ENCODE results near the gene IQGAP3. TPM values are rescaled to one million over a fixed set of nuclear protein-coding genes. Genes with fewer than 3 reads are reported as not detected.
"Not testable (repeated sequence)": the region's sequence is repeated elsewhere in the genome, so short reads cannot be mapped to it uniquely, and the experiment has no call there.

IQGAP3 gene
- total and polyA plus RNA-seq, 2 experiments from 2014 or later: 11.9 to 31.8 TPM

DNA sequence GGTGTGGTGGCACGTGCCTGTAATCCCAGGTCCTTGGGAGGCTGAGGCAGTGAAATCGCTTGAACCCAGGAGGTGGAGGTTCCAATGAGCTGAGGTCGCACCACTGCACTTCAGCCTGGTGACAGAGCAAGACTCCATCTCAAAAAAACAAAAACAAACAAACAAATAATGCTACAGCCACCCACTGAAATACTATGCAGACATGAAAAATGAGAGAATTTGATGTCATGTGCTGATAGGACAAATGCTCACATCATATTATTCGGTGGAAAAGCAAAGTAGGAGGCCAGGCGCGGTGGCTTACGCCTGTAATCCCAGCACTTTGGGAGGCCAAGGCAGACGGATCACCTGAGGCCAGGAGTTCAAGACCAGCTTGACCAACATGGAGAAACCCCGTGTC lies 37.7 kb upstream of the IQGAP3 start:
- not testable (repeated sequence) for H2AFZ ChIP-seq; H3K27ac Mint-ChIP-seq; H3K27ac ChIP-seq (ENCODE audit: low read depth); H4K20me1 ChIP-seq (replicated peaks; ENCODE audit: insufficient read depth); H3K4me3 ChIP-seq; H3K36me3 Mint-ChIP-seq (ENCODE audit: low read depth); H3F3A ChIP-seq (replicated peaks; ENCODE audit: low read depth); H3K79me2 ChIP-seq (replicated peaks; ENCODE audit: insufficient read depth); ATAC-seq; H3K4me3 Mint-ChIP-seq; DNase-seq (ENCODE audit: low spot score); H3K9me2 ChIP-seq (ENCODE audit: insufficient read depth); H3K27me3 Mint-ChIP-seq (ENCODE audit: insufficient read depth, low read depth, poor library complexity); H3K9me3 Mint-ChIP-seq; H3K4me1 ChIP-seq (ENCODE audit: insufficient read depth); H3K27me3 ChIP-seq (ENCODE audit: insufficient read depth); H3K4me2 ChIP-seq; H3K36me3 ChIP-seq (ENCODE audit: insufficient read depth)
- H3K4me1 Mint-ChIP-seq: peaks cover 14% of the 10 kb centered on the region

DNA sequence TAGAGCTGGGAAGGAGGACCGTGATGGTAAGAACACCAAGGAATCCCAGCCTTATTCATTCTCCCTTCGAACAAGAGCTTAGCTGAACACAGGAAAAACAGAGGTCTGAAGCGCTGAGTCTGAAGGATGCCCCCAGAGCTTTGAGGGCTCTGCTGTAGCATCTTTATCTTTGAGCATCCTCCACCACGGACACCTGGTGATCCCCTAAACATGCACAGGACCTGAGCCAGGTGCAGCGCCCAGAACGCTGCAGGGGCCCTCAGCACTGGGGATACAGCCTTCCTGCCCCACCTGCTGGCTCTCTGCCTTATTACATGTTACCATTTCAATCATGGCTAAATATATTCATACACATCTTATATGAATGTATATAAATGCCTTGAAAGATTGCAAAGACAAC lies 36.6 kb upstream of the IQGAP3 start:
- Histone ChIP-seq H3K27me3 (ENCODE audit: insufficient read depth) (no peaks in the 10 kb centered on the region), H3K4me1 (ENCODE audit: insufficient read depth) (no peaks in the 10 kb centered on the region), H3K36me3 (ENCODE audit: insufficient read depth) (no peaks in the 10 kb centered on the region), H3K9me2 (ENCODE audit: insufficient read depth) (no peaks in the 10 kb centered on the region), H3K27ac (ENCODE audit: low read depth) (no peak overlapping the region), H4K20me1 (replicated peaks; ENCODE audit: insufficient read depth) (no peaks in the 10 kb centered on the region), H3K4me3 (no peak overlapping the region), H2AFZ (no peak overlapping the region), H3K79me2 (replicated peaks; ENCODE audit: insufficient read depth) (no peaks in the 10 kb centered on the region), H3K4me2 (no peak overlapping the region), H3F3A (replicated peaks; ENCODE audit: low read depth) (no peaks in the 10 kb centered on the region; the same call in none of the 2 replicates)
- H3K27me3 Mint-ChIP-seq (ENCODE audit: insufficient read depth, low read depth, poor library complexity): no peaks in the 10 kb centered on the region
- H3K27ac Mint-ChIP-seq: no peak overlapping the region
- peaks cover 14% of the 10 kb centered on the region for H3K4me1 Mint-ChIP-seq
- DNase-seq (ENCODE audit: low spot score): peak; percentile 78
- peak; percentile 90 for ATAC-seq
- no peak for TF ChIP-seq ZNF114 (CRISPR knock-in tag; IDR thresholded peaks at IDR 0.05)
- TF ChIP-seq, protein P1, sequence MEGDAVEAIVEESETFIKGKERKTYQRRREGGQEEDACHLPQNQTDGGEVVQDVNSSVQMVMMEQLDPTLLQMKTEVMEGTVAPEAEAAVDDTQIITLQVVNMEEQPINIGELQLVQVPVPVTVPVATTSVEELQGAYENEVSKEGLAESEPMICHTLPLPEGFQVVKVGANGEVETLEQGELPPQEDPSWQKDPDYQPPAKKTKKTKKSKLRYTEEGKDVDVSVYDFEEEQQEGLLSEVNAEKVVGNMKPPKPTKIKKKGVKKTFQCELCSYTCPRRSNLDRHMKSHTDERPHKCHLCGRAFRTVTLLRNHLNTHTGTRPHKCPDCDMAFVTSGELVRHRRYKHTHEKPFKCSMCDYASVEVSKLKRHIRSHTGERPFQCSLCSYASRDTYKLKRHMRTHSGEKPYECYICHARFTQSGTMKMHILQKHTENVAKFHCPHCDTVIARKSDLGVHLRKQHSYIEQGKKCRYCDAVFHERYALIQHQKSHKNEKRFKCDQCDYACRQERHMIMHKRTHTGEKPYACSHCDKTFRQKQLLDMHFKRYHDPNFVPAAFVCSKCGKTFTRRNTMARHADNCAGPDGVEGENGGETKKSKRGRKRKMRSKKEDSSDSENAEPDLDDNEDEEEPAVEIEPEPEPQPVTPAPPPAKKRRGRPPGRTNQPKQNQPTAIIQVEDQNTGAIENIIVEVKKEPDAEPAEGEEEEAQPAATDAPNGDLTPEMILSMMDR (conservative IDR thresholded peaks at IDR 0.05; ENCODE audit: low read depth in 2 of 2): peak; percentile 70 to 78
- no peaks in the 10 kb centered on the region for H3K9me3 Mint-ChIP-seq
- no peak overlapping the region for H3K4me3 Mint-ChIP-seq
- no peaks in the 10 kb centered on the region for H3K36me3 Mint-ChIP-seq (ENCODE audit: low read depth)

DNA sequence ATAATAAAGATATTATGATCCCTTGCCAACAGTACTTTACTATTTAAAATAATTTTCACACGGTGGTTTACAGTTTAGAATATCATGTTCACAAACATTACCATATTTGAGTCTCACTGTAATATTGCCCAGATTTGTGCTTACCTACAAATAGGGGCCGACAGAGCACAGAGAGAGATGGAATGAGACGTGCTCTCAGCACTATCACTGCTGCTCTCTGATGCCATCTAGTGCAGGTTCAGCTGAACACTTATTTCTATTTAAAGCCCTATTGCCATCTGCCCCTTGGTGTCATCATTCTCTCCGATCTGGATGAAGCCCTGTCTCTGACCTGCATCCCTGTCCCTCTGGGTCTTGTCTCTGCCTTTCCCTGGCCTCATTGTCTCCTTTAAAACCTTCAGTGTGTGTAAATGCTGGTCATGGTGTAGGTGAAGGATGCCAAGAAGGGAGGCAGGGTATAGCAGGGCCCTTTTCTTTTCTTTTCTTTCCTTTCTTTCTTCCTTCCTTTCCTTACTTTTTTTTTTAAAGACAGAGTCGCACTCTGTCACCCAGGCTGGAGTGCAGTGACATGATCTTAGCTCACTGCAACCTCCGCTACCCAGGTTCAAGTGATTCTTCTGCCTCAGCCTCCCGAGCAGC lies 35.8 kb upstream of the IQGAP3 start:
- Histone ChIP-seq H4K20me1 (replicated peaks; ENCODE audit: insufficient read depth) (no peaks in the 10 kb centered on the region), H2AFZ (no peak overlapping the region), H3K27me3 (ENCODE audit: insufficient read depth) (no peaks in the 10 kb centered on the region), H3K79me2 (replicated peaks; ENCODE audit: insufficient read depth) (no peaks in the 10 kb centered on the region), H3K36me3 (ENCODE audit: insufficient read depth) (no peaks in the 10 kb centered on the region), H3K9me2 (ENCODE audit: insufficient read depth) (no peaks in the 10 kb centered on the region), H3K4me3 (no peak overlapping the region), H3F3A (replicated peaks; ENCODE audit: low read depth) (no peaks in the 10 kb centered on the region; the same call in none of the 2 replicates), H3K4me2 (no peak overlapping the region), H3K4me1 (ENCODE audit: insufficient read depth) (no peaks in the 10 kb centered on the region), H3K27ac (ENCODE audit: low read depth) (no peak overlapping the region)
- no peak for TF ChIP-seq EZH2 (IDR thresholded peaks at IDR 0.05; ENCODE audit: low read depth, unreplicated experiment)
- TF ChIP-seq, protein P1 (conservative IDR thresholded peaks at IDR 0.05; ENCODE audit: low read depth in 2 of 2): peak; percentile 67 to 95
- DNase-seq (ENCODE audit: low spot score) (peak; percentile 92), ATAC-seq (peak; percentile 96)
- H3K4me1 Mint-ChIP-seq: peaks cover 14% of the 10 kb centered on the region
- H3K27ac Mint-ChIP-seq: peak overlapping the region; percentile 49; the same call in 1 of the 2 replicates
- no peaks in the 10 kb centered on the region for H3K9me3 Mint-ChIP-seq
- no peaks in the 10 kb centered on the region for H3K36me3 Mint-ChIP-seq (ENCODE audit: low read depth)
- H3K4me3 Mint-ChIP-seq: no peak overlapping the region
- H3K27me3 Mint-ChIP-seq (ENCODE audit: insufficient read depth, low read depth, poor library complexity): no peaks in the 10 kb centered on the region

DNA sequence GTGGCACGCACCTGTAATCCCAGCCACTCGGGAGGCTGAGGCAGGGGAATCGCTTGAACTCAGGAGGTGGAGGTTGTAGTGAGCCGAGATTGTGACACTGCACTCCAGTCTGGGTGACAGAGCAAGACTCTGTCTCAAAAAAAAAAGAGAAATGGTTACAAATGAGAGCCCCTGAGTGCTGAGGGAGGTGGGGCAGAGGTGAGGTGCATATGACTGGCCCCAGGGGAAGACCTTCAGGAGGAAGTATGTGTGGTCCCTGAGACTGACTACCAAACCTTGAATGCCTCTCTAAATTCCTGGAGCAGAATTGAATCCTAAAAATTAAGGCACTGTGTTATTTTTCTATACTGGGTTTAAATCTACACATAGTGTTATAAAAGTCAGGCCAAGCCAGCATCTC lies 35.0 kb upstream of the IQGAP3 start:
- H3K27ac Mint-ChIP-seq; H3F3A ChIP-seq (replicated peaks; ENCODE audit: low read depth); H3K79me2 ChIP-seq (replicated peaks; ENCODE audit: insufficient read depth); H3K4me3 Mint-ChIP-seq; H3K9me3 Mint-ChIP-seq; DNase-seq (ENCODE audit: low spot score); H3K36me3 ChIP-seq (ENCODE audit: insufficient read depth); H3K4me2 ChIP-seq; H3K27me3 ChIP-seq (ENCODE audit: insufficient read depth); H3K27ac ChIP-seq (ENCODE audit: low read depth); H2AFZ ChIP-seq; H3K4me3 ChIP-seq; H3K4me1 ChIP-seq (ENCODE audit: insufficient read depth); ATAC-seq; H4K20me1 ChIP-seq (replicated peaks; ENCODE audit: insufficient read depth); H3K36me3 Mint-ChIP-seq (ENCODE audit: low read depth); H3K9me2 ChIP-seq (ENCODE audit: insufficient read depth); H3K27me3 Mint-ChIP-seq (ENCODE audit: insufficient read depth, low read depth, poor library complexity): not testable (repeated sequence)
- H3K4me1 Mint-ChIP-seq: peaks cover 15% of the 10 kb centered on the region

Measured in GM23338 (cell line).